Measurements from ENCODE around the gene FAM53B.
"Not testable (repeated sequence)": the region's sequence is repeated elsewhere in the genome, so short reads cannot be mapped to it uniquely, and the experiment has no call there.

Gene FAM53B, protein sequence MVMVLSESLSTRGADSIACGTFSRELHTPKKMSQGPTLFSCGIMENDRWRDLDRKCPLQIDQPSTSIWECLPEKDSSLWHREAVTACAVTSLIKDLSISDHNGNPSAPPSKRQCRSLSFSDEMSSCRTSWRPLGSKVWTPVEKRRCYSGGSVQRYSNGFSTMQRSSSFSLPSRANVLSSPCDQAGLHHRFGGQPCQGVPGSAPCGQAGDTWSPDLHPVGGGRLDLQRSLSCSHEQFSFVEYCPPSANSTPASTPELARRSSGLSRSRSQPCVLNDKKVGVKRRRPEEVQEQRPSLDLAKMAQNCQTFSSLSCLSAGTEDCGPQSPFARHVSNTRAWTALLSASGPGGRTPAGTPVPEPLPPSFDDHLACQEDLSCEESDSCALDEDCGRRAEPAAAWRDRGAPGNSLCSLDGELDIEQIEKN

DNA sequence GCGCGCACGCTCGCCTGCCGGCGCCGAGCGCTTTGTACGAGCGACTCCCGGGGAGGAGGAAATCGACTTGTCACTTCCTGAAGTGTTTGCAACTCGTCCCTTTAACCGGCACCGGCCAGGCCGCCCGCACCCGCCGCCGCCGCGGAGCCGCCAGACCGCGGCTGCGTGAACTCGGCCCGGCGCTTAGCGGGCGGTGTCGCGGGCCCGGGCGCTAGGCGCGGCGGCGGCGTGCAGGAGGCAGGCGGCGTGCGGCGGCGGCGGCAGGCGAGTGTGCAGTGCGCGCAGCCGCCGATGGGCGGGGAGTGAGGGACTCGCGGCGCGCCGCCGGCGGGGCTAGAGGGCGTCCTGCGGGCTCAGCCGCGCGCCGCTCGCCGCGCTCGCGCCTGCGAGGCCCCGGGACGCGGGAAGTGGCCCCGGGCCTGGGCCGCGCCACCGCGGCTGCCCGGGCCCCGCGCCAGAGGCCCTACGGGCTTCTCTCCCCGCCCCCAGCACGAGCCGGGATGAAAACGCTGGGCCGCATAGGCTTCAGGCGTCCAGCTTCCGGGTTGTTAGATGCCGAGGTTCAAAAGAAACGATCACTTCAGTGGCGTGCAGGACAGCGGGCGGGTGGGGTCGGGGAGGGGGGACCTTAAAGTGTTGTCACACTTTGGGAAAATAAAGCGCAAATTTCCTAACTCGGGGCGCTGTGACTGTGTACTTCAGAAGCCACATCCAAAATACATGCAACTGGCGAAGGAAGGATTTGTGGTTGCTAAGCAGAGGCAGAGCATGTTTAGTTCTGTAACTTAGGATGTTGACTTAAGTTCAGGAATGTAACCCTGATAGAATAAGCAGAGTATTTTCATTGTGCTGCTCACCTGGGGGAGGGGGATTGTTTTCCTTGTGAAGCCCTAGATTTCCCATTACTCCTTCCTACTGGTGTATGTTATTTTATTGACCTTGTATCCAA lies at the start of gene FAM53B:
Gene FAM53B, minus strand, starts transcription at position 277 of the 949 bp plus-strand sequence. CDS start 37,665 bp downstream, outside the sequence.
- DNase-seq, result peak; percentile 64 to 66

DNA sequence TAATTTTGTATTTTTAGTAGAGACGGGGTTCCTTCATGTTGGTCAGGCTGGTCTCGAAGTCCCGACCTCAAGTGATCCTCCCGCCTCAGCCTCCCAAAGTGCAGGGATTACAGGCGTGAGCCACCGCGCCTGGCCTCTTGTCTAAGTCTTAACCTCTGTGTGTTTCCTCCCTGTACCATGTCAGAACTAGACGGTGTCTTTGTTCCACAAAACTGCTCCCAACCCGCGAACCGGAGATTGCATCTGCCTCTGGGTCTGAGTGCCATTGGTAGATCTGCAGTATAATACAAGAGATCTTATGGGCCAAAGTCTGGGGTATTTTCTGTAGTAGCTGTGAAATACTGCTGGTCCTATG lies 48.8 kb upstream of the FAM53B start:
- no peak for DNase-seq

DNA sequence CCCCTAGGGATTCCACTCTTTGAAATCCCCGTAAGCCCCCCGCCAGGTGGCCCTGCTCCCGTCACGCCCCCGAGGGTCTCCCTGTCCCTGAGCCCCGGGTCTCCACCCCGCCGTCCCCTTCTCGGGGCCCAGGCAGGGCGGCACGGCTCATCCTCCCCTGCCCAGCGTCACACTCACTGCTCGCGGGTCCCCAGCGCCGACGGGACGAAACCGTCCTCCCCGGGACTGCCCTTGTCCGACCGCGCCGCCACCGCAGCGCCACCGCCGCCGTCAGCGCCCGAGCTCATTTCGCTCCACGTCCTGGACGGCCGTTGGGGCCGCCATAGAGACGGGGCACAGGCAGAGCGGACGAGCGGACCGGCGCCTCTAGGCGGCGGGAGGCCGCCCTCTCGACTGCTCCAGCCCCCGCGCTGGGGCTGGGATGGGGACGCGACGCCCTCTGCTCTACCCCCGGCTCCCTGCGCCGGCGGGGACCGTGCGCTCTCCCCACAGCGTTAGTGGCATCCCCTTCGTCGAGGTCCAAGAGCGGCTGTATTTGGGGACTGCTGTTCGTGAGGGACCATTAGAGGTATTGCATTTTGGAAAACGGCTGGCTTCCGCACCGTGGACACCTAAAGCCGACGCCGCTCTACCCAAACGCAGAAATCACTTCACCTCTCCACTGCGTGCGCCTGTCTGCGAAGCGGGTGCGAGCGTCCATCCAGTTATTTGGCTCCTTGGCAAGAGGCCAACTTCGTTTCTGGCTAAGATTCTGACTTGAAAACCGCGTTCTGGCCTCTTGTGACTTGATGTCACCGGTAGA lies 47.6 kb upstream of the FAM53B start, which contains the start of gene EEF1AKMT2:
Gene EEF1AKMT2, minus strand, starts transcription at position 341 of the 802 bp plus-strand sequence. Its CDS starts 54 bp downstream, at position 287.
- peak; percentile 68 to 72 for DNase-seq

DNA sequence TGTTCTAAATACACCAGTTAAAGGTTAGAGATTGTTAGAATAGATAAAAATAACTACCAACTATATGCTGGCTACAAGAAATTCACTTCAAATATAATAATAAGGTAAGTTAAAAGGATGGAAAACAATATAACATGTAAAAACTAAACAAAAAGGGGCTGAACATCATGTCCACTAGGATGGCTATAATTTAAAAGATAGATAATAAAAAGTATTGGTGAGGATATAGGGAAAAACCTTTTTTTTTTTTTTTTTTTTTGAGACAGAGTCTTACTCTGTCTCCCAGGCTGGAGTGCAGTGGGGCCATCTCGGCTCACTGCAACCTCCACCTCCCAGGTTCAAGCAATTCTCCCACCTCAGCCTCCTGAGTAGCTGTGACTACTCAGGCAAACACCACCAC lies 38.7 kb upstream of the FAM53B start:
- not testable (repeated sequence) for DNase-seq

DNA sequence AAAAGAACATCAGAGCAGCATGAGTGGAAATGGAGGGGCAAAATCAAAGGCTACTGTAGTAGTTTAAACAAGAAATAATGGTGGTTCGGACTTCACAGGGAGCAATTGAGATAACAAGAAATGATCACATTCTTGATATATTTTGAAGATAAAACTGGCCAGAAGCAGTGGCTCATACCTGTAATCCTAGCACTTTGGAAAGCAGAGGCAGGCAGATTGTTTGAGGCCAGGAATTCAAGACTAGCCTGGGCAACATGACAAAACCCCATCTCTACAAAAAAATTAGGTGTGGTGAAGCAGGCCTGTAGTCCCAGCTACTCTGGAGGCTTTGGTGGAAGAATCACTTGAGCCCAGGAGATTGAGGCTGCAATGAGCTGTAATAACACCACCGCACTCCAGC lies 24.6 kb upstream of the FAM53B start:
- DNase-seq, result no peak

DNA sequence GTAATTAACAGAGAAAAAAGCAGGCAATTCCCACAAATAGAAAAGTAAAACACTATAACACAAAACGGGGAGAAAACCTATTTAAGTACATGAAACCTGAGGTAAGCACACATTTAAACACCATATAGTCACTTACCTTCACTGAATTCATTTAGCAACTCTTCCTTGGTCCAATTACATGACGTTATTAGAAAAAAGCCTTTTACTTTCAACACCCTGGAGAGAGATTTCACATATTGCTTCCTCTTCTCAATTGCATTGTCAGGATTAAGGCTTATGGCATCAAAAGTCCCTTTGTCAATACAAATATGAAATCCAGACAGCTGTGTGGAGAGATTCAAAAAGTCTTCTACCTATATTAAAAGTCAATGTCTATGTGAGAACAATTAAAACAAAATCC lies 21.1 kb upstream of the FAM53B start:
- no peak for DNase-seq

DNA sequence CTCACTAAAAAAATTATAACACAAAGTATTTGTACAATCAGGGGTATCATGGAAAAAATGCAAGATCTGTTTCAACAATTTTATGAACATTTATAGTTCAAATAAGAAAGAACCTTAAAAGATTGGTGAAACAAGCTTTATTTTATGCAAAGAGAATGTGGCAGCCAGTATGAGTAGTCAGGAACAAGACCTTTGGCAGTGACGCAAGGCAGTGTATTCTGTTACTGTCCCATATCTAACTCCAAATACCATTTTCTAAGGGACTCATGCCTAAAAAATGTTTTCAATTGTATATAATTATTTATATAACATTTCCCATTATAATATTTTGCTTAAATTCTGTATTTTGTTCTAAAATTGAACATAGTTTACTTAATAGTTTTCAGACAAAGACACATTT lies 19.1 kb upstream of the FAM53B start:
- no peak for DNase-seq

DNA sequence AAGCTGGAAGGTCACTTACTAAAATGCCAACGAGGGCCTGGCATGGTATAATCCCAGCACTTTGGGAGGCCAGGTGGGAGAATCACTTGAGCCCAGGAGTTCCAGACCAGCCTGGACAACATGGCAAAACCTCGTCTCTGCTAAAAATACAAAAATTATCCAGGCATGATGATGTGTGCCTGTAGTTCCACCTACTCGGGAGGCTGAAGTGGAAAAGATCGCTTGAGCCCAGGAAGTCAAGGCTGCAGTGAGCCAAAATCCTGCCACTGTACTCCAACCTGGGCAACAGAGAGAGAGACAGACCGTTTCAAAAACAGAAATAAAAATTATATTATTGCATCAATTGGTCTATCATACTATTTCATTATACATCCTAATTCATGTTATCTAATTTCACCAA lies 18.1 kb upstream of the FAM53B start:
- no peak for DNase-seq

DNA sequence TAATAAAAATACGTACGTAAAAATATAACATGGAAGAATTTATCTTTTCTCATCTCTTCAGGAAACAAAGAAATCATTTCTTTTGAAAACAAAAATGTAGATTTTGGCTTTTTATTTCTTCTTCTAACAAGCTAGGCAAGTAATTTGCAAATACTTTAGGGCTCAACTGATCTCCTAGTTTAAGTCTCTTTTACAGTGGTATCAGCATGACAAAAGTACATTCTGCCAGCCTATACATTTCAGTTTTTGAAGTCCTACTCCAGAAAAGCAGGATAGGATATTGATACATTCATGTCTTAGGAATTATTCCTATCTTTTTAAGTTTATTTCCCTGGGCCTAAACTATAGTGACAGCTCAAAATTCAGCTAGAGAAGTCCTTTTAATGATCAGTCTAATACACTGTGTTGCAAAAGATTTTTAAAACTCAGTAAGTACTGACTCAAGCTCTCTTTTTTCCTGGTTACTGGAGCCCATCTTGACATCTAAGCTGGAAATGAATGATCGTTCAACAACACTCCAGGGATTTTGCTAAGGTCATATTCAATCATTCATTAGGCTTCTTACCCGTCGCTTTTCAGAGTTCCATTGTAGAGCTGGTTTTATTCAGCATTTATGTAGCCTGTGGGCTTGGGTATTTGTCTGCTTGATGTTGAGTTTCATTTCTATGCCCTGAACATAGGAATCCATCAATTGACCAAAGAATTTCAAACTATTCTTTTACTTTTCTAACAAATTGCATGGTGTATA lies 12.2 kb upstream of the FAM53B start:
- DNase-seq, result no peak

DNA sequence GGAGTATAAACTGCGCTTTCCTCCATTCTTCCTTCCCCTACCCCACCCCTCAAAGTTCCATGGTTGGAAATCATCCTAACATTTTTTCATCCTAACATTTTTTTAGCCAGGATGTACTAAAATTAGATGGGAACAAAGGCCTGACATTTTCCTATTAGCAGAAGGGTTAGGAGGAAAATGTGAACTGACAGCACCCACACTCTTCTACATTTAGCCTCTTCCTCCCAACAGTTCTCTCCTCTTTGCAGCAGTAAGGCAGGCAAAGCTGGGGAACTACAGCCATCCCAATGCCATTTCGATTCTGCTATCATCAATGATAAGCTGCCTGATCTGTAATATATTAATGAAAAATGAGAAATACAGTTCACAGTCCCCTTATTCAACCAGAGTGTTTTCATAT lies 11.4 kb upstream of the FAM53B start:
- DNase-seq, result no peak

DNA sequence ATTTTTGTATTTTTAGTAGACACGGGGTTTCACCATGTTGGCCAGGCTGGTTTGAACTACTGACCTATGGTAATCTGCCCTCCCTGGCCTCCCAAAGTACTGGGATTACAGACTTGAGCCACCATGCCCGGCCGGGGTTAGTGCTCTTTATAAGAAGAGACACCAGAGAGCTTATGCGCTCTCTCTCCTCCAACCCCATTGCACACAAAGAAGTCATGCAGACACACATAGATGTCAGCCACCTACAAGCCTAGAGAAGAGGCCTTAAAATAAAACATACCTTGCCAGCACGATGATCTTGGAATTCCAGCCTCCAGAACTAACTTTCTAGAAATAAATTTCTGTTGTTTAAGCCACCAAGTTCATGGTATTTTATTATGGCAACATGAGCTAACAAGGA lies 10.0 kb upstream of the FAM53B start:
- no peak for DNase-seq

DNA sequence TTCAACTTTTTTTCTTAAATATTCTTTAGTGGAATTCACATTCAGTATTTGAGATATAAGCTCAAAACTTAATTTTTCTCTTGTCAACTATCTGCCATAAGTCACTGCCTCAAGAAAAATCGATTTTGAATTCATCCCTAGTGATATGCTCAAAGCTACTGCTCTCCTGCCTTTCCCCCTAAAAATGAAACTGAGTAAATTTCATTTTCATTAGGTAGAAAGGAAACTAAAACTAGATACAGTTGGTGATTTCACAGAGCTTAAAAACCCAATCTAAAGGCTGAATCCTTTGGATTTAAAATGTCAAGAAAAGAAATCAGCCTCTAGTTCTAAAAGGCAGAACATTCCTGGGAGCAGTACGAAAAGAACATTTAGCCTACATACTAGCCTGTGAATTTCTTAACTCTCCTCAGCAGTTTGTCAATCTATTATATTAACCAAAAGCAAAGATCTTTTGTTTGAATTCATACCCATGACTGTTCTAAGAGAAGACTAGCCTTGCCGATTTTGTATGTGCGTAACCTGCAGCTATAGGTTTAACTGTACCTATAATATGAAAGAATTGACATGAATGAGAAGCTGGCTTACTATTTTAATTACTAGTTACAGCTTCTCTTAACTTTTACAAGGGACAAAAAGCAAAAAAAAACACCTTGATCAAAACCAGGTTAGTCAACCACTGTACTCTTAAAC lies 4.9 kb upstream of the FAM53B start:
- no peak for DNase-seq

DNA sequence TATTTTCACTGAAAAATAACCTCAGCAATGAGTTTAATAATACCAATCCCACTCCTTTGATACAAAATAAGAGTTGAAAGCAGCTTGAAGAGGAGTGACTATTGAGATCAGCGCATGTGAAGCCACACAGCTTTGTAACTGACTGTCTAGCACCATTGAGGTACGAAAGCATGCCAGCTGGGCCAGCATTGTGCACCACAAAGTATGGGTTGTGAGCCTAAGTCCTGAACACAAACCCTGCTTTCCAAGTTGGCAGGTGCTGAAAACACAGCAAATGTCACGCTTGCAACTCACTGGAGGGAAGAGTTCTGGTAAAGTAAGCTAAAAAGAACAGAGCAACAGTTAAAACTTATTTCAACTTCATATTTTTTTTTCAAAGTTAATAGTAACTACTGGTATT lies 4.0 kb upstream of the FAM53B start:
- DNase-seq, result no peak

DNA sequence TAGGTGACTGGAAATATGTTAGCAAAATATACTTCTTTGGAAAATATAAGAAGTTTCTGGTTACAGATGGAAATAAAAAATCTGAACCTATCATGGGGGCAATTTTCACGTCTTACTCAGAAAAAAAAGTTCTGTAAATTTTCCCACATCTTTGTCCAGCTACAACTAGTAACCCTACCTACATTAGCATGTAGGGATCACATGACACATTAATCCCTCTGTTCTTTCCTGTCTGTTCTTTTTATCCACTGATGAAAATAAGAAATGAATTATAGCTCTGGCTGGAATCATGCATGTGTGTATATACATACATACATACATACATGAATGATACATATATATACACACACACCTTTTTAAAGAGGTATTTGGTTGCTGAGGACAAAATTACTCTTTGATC lies 3.6 kb upstream of the FAM53B start:
- no peak for DNase-seq

DNA sequence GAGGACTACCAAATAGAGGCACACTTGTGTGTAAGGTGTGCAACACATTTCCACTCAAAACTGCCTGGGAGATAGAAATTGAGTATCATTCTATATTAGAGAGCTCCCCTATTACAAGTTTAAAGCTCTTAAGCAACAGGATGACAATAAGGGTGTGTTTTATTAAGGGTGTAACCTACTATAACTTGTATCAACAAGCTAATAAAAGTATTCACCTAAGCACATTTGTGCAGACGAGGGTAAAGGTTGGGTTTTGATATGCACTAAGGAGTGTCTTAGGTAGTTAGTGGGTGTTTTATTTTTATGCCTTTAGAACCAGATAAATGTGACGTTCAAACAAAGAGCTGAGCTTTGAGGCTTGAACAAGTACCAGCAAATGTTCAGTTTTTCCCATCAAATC lies 2.8 kb upstream of the FAM53B start:
- DNase-seq, result no peak

DNA sequence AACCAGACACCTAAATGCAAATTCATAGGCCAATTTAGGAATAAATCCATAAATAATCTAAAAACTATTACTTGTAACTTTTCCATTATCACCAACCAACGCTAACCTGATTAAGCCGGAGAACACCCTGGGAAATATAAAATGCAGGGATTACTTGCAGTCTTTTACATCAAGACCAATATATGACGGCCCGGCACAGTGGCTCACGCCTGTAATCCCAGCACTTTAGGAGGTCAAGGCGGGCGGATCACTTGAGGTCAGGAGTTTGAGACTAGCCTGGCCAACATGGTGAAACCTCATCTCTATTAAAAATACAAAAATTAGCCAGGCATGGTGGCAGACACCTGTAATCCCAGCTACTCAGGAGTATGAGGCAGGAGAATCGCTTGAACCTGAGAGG lies 2.3 kb upstream of the FAM53B start:
- DNase-seq, result not testable (repeated sequence)

DNA sequence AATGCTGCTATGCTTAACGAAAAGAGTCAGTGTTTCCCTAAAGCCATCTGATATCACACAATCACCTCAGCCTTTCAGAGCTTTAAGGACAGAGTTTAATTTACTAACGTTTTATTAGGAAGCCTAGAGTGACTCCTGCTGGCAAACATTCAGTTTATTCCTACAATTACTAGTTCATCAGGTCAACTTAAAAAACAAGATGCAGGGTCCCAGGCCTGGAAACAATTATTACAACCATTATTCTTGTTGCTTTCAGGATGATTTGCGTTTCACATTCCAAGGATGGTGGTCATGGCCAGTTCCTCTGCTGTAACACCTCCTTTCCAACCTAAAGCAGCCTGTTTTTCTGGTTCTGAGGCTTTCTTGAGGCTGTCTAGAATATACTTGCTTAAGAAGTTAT lies 1.5 kb upstream of the FAM53B start:
- peak in 1 of 2 donors; percentile 64 for DNase-seq

DNA sequence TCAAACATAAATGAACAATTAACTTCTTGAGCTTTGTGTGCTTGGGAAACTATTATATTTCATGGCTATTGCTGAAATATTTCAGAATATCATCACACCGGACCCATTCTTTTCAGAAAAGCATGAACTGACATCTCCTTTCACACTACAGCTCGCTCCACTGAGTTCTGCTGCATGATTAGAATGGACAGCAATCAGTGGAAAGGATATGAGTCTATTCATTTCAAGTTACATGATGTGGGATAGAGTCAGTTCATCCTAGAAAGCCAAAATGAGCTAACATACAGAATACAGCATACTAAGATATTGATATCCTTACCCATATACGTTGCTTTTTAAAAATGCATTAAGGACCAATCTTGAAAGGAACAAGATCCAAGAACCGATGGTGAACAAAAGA lies 1.1 kb upstream of the FAM53B start:
- DNase-seq, result no peak

DNA sequence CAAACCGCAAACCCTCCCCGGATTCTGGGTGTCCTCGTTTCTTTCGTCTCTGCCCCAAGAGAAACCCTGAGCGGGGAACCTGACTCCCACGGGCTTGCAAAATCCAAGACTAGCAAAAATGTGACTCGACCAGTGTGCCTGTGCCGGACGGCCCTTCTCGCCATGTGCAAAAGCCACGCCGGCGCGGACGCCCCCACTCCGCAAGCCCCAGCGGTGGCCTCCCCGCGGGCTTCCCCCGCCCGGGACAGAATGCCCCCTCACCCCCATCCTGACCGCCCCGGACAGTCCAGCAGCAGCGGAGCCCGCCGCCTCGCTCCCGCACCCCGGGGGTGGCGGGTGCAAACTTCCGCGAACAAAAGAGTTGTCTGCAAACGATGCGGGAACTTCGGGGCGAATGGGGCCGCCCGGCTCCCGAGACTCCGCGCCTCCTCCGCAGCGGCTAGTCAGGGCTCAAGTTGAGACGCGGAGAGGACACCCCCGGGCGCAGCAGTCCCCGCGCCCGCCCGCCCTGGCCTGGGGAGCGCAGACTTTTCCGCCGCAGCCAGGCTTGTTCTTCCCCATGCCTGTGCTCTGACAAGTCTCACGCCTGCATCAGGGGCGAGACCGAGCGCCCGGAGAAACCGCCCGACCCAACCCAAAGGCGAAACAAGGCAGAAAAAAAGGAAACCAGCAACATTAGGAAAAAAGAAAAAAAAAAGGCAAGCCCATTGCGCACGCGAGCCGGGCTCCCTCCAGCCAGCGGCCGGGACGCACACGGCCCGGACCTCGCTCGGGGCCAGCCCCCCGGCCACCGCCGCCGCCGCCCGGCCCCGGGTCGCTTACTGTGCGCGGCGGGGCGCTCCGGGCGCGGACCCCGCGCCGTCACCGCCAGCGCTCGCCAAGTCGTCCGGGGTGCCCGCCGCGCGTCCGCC lies 732 bp downstream of the FAM53B start:
- no peak for DNase-seq

DNA sequence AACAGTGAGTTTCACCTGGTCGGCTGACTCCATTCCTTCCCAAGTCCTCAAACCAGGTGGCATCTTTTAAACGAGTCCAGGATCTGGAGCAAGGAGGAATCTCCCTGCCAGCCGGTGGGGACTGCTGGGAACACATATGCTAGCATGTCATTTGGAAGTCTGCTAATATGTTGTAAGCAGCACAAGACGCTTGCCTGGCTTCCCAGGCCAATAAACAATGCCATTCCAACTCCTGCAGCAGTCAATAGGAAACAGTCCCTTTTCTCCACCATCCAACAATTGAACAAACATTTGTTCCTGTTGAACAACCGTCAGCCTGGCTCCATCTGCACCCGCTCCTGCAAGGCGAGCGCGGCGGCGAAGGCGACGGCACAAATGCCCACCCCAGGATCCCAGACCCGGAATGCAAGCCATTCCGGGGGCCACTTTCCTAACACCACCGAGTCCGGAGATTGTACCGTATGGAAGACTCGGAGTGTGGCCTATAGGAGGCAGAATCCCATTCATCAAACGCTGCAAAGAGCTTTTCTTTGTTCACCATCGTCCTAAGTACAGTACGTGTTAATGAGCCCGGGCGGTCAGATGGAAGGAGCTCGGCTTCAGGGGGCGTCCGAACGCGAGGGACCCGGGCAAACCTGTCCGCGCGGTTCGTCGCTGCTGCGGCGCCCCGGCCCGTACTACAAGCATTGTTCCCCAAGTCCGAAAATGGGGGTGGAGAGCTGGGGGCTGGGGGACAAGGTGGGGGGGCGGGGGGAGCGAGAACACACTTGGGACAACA lies 1.6 kb downstream of the FAM53B start:
- no peak for DNase-seq
